ENCODE measurements around the gene MYO3A.
"Not testable (repeated sequence)": the region's sequence is repeated elsewhere in the genome, so short reads cannot be mapped to it uniquely, and the experiment has no call there.

The MYO3A gene

GRCh38 chr10:26052326-26052725, 118.3 kb downstream of the MYO3A start:
- no peak for DNase-seq (ENCODE audit: low read depth)
- TF ChIP-seq, protein P1, sequence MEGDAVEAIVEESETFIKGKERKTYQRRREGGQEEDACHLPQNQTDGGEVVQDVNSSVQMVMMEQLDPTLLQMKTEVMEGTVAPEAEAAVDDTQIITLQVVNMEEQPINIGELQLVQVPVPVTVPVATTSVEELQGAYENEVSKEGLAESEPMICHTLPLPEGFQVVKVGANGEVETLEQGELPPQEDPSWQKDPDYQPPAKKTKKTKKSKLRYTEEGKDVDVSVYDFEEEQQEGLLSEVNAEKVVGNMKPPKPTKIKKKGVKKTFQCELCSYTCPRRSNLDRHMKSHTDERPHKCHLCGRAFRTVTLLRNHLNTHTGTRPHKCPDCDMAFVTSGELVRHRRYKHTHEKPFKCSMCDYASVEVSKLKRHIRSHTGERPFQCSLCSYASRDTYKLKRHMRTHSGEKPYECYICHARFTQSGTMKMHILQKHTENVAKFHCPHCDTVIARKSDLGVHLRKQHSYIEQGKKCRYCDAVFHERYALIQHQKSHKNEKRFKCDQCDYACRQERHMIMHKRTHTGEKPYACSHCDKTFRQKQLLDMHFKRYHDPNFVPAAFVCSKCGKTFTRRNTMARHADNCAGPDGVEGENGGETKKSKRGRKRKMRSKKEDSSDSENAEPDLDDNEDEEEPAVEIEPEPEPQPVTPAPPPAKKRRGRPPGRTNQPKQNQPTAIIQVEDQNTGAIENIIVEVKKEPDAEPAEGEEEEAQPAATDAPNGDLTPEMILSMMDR (IDR thresholded peaks at IDR 0.05; ENCODE audit: control insufficient read depth, insufficient read depth, low read depth, low read length, missing control alignments): no peak
- no peak overlapping the region for H3K4me3 ChIP-seq (ENCODE audit: control insufficient read depth, low read depth, low read length)

- no peak overlapping the region for H3K4me3 ChIP-seq (ENCODE audit: control insufficient read depth, low read depth, low read length)
- DNase-seq (ENCODE audit: low read depth): no peak
- TF ChIP-seq, protein P1 (IDR thresholded peaks at IDR 0.05; ENCODE audit: control insufficient read depth, insufficient read depth, low read depth, low read length, missing control alignments): no peak
Observed at GRCh38 chr10:26057466-26057865, 123.4 kb downstream of the MYO3A start.

DNA sequence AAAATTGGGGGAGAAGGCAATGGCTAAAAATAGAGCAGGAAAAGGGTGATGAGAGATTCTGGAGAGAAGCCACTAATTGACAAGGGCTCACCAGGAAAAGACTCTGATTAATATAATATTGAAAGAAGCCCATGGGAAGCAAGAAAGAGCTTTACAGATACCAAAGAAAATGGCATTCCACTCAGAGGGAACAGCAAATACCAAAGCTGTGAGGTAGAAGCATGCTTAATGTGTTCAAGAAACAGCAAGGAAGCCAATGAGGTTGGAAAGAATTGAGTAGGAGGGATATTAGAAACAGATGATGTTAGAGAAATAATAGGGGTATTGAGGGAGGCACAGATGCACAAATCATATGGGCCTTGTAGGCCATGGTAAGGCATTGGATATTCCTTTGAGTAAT, 130.1 kb downstream of the MYO3A start:
- no peak for DNase-seq (ENCODE audit: low read depth)
- TF ChIP-seq, protein P1 (IDR thresholded peaks at IDR 0.05; ENCODE audit: control insufficient read depth, insufficient read depth, low read depth, low read length, missing control alignments): no peak

GRCh38 chr10:26067680-26068079, 133.7 kb downstream of the MYO3A start:
- no peak overlapping the region for H3K4me3 ChIP-seq (ENCODE audit: control insufficient read depth, low read depth, low read length)
- DNase-seq (ENCODE audit: low read depth): no peak
- TF ChIP-seq, protein P1 (IDR thresholded peaks at IDR 0.05; ENCODE audit: control insufficient read depth, insufficient read depth, low read depth, low read length, missing control alignments): no peak

More for the DNA sequence above, 130.1 kb downstream of the MYO3A start:
- no peak overlapping the region for H3K4me3 ChIP-seq (ENCODE audit: control insufficient read depth, low read depth, low read length)

DNA sequence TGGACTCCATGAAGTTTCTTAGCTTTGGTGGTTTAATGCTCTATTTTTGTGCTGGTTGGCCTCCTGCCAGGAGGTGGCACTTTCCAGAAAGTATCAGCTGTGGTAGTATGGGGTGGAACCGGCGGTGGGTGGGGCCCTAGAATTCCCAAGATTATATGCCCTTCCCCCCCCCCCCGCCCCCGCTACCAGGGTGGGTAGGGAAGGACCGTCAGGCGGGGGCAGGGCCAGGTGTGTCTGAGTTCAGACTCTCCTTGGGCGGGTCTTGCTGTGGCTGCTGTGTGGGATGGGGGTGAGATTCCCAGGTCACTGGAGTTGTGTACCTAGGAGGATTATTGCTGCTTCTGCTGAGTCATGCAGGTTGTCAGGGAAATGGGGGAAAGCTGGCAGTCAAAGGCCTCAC, 146.9 kb downstream of the MYO3A start:
- H3K4me3 ChIP-seq (ENCODE audit: control insufficient read depth, low read depth, low read length); DNase-seq (ENCODE audit: low read depth): not testable (repeated sequence)

GRCh38 chr10:26081459-26081858, 147.4 kb downstream of the MYO3A start:
- DNase-seq (ENCODE audit: low read depth): no peak
- TF ChIP-seq, protein P1 (IDR thresholded peaks at IDR 0.05; ENCODE audit: control insufficient read depth, insufficient read depth, low read depth, low read length, missing control alignments): no peak

GRCh38 chr10:26085549-26085948, 151.5 kb downstream of the MYO3A start:
- H3K4me3 ChIP-seq (ENCODE audit: control insufficient read depth, low read depth, low read length): no peak overlapping the region
- DNase-seq (ENCODE audit: low read depth): no peak
- TF ChIP-seq, protein P1 (IDR thresholded peaks at IDR 0.05; ENCODE audit: control insufficient read depth, insufficient read depth, low read depth, low read length, missing control alignments): no peak

More at GRCh38 chr10:26081459-26081858, 147.4 kb downstream of the MYO3A start:
- H3K4me3 ChIP-seq (ENCODE audit: control insufficient read depth, low read depth, low read length): no peak overlapping the region
